Esophagus squamous epithelium (tissue), 4 donors: ENCODE data around the gene TFAP2B.

Experiments
- POLR2A ChIP-seq, 4 donors: fragments of 450-650 bp; IDR thresholded peaks; one replicate each; pipeline ENCODE4 v1.6.1; 2017; ENCODE audit warnings: antibody characterized with exemption in 4 of 4, mild to moderate bottlenecking in 4 of 4, moderate library complexity in 3 of 4
- TF ChIP-seq, protein P1 (sequence below), 6 experiments: fragments of 450-650 bp in 4 of 6; fragments of 200-600 bp in 2 of 6; sonication (generic) in 2 of 6; IDR thresholded peaks; one replicate each; pipeline ENCODE4 v1.5.1; 2016 to 2019; ENCODE audit warnings: antibody characterized with exemption in 6 of 6, mild to moderate bottlenecking in 4 of 6, moderate library complexity in 4 of 6

DNA sequence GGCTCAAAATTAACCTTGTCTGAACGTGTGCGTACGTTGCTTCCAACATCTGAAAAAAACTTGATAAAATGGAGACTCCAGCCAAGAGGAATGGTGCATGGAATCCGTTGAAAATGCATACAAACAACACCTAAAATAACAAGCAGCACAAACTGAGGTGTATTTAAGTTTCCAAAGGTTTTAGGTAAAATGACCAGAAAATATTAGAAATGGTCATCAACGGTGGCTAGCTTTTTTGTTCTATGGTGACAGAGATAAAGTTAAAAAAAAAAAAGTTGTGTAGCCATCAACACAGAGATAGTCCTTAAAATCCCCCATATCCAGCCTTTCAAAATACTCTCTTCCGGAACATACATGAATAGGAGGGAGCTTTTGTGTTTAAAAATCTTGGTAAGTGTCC lies 651 bp upstream of the TFAP2B start:
- TF ChIP-seq, protein P1, sequence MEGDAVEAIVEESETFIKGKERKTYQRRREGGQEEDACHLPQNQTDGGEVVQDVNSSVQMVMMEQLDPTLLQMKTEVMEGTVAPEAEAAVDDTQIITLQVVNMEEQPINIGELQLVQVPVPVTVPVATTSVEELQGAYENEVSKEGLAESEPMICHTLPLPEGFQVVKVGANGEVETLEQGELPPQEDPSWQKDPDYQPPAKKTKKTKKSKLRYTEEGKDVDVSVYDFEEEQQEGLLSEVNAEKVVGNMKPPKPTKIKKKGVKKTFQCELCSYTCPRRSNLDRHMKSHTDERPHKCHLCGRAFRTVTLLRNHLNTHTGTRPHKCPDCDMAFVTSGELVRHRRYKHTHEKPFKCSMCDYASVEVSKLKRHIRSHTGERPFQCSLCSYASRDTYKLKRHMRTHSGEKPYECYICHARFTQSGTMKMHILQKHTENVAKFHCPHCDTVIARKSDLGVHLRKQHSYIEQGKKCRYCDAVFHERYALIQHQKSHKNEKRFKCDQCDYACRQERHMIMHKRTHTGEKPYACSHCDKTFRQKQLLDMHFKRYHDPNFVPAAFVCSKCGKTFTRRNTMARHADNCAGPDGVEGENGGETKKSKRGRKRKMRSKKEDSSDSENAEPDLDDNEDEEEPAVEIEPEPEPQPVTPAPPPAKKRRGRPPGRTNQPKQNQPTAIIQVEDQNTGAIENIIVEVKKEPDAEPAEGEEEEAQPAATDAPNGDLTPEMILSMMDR (IDR thresholded peaks at IDR 0.05): no peak
- no peak for TF ChIP-seq POLR2A (IDR thresholded peaks at IDR 0.05)
